RWPE1 (cell line): ENCODE data around the gene OTOS.

Source experiments
- CTCF ChIA-PET: fragments of 350-600 bp; sonication (Branson Sonifier 250); formaldehyde crosslinking; extraction: SDS; loops from one replicate; lab custom pipeline; 2021; lab: Yijun Ruan, JAX
- POLR2A ChIA-PET: fragments of 400-600 bp; formaldehyde crosslinking; extraction: SDS; loops from one replicate; lab custom pipeline; 2020; ENCODE audit warnings: antibody characterized with exemption; ENCODE audit not compliant: low non-redundant PET; lab: Yijun Ruan, JAX
- DNase-seq: peaks from one replicate; pipeline ENCODE4 v3.0.0; 2012; ENCODE audit warnings: low spot score
- H3K27ac ChIP-seq: fragments of 450-650 bp; 2 replicates; pipeline ENCODE4 v1.5.1; 2017
- CTCF ChIP-seq: fragments of 450-650 bp; conservative IDR thresholded peaks from 2 replicates; pipeline ENCODE4 v1.5.1; 2017; ENCODE audit warnings: low read depth, mild to moderate bottlenecking

Gene OTOS

DNA sequence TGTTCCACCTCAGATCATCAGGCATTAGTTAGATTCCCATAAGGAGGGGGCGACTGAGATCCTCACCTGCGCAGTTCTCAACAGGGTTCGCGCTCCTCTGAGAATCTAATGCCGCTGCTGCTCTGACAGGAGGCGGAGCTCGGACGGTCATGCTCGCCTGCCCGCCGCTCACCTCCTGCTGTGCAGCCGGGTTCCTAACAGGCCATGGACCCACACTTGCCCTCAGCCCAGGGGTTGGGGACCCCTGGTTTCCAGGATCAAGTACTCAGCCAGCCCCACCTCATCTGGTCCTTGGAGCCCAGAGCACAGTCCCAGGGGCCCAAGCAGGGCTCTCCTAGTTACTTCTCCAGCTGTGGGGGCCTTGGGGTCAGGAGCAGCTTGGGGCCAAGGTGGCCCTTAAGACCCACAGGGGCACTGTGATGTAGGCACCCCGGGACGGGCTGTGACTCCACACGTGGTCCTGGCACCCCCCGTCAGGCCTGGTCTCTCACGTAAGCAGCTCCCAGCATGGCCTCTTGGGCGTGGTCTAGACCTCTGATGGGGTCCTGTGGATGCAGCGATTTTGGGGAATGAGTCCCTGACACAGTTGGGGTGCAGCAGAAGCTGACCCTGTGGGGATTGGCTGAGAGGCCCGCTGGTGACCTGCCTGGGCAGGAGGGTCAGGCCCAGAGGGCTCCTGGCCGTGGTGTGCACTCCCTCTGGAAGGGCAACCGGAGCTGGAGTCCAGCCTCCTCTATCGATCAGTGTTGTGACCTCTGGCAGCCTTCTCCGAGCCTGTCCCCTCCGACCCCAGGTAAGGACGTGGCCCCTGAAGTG is 28.3 kb upstream of the OTOS start:
- no peak overlapping the region for H3K27ac ChIP-seq
- CTCF ChIA-PET, result interaction anchor here (0.5 kb wide), 1 partner anchor 14 kb away, joined by 3 read pairs; no protein-coding TSS in a partner anchor
- no peak for TF ChIP-seq CTCF
- DNase-seq, result no peak
- POLR2A ChIA-PET, result no interaction called here

- no peak for DNase-seq
- ChIA-PET CTCF (no interaction called here), POLR2A (no interaction called here)
- TF ChIP-seq CTCF, result no peak
- no peak overlapping the region for H3K27ac ChIP-seq
These were observed 27.6 kb upstream of the OTOS start for GRCh38 chr2:240168041-240168440.

DNA sequence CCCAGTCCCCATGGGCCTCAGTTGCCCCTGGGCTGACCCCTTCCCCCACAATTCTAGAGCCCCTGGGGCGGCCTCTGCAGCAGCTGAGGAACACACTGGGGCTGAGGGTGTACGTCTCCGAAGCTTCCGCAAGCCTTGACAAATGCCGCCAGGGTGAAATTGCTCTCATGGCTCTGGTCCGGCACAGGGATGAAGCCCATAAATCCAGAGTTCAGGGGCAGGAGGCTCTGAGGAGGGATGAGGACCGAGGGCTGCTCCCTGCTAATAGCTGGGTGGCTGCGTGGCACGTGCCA is 27.1 kb upstream of the OTOS start:
- ChIA-PET CTCF (no interaction called here), POLR2A (no interaction called here)
- no peak for TF ChIP-seq CTCF
- no peak overlapping the region for H3K27ac ChIP-seq
- no peak for DNase-seq

GRCh38 chr2:240166761-240167587 is 26.5 kb upstream of the OTOS start:
- no peak for TF ChIP-seq CTCF
- DNase-seq, result no peak
- ChIA-PET POLR2A (no interaction called here), CTCF (interaction anchor here (0.6 kb wide), 1 partner anchor 14 kb away, joined by 4 read pairs; no protein-coding TSS in a partner anchor)
- H3K27ac ChIP-seq, result no peak overlapping the region

GRCh38 chr2:240166191-240166590 is 25.7 kb upstream of the OTOS start:
- ChIA-PET POLR2A (no interaction called here), CTCF (interaction anchor here (0.6 kb wide), 1 partner anchor 15 kb away, joined by 4 read pairs; no protein-coding TSS in a partner anchor)
- no peak for TF ChIP-seq CTCF

GRCh38 chr2:240165661-240166060 is 25.2 kb upstream of the OTOS start:
- POLR2A ChIA-PET, result no interaction called here
- DNase-seq, result no peak
- CTCF ChIA-PET, result no interaction called here
- no peak for TF ChIP-seq CTCF
- H3K27ac ChIP-seq, result no peak overlapping the region

More at GRCh38 chr2:240166191-240166590, 25.7 kb upstream of the OTOS start:
- no peak for DNase-seq
- no peak overlapping the region for H3K27ac ChIP-seq
